K562 (cell line): ENCODE results near the gene CAPN12.

Source experiments
- EP300 ChIP-seq: IDR thresholded peaks from 2 replicates; pipeline ENCODE4 v1.6.1; 2012; ENCODE audit warnings: low read length, improper control_type of control experiment
- NRF1 ChIP-seq, 2 experiments: fragments of 450-650 bp; IDR thresholded peaks in 1 of 2; conservative IDR thresholded peaks in 1 of 2; 2 replicates each; pipeline ENCODE4 v1.6.1; 2014; ENCODE audit warnings: mild to moderate bottlenecking in 2 of 2
- SIN3A ChIP-seq, 2 experiments: fragments of 150-350 bp in 1 of 2; IDR thresholded peaks; 2 replicates each; pipeline ENCODE4 v1.6.1; 2011 to 2016; ENCODE audit warnings: borderline replicate concordance in 2 of 2, low read depth in 2 of 2, low read length in 2 of 2, mild to moderate bottlenecking in 2 of 2, moderate library complexity in 2 of 2; ENCODE audit not compliant: control insufficient read depth in 1 of 2
- TF ChIP-seq, protein P1 (sequence below): sonication (generic); formaldehyde crosslinking; IDR thresholded peaks from 2 replicates; pipeline ENCODE4 v1.8.1; 2023; ENCODE audit warnings: mild to moderate bottlenecking, missing genetic modification reagents
- TF ChIP-seq, protein P2 (sequence below), 3 experiments: IDR thresholded peaks in 2 of 3; conservative IDR thresholded peaks in 1 of 3; 2 replicates each; pipeline ENCODE4 v1.5.1; 2011 to 2012; ENCODE audit warnings: low read length in 3 of 3, mild to moderate bottlenecking in 3 of 3, control low read depth in 2 of 3, improper control_type of control experiment in 1 of 3, inconsistent platforms in 1 of 3, low read depth in 1 of 3, mixed read lengths in 1 of 3, moderate library complexity in 1 of 3; ENCODE audit not compliant: insufficient read depth in 2 of 3

DNA sequence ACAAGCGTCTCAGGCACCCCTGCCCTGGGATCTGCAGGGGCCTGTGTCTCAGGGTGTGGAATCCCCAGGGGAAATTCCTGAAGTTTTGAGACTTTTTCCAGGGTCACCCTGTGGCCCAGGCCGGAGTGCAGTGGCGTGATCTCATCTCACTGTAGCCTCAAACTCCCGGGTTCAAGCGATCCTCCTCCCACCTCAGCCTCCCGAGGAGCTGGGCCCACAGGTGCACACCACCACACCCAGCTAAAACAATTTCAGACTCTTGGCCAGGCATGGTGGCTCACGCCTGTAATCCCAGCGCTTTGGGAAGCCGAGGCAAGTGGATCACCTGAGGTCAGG is 4.0 kb downstream of the CAPN12 start:
- TF ChIP-seq NRF1 (conservative IDR thresholded peaks at IDR 0.05 in 1 of 2, IDR thresholded peaks at IDR 0.05 in 1 of 2) (no peak), EP300 (no peak), SIN3A (IDR thresholded peaks at IDR 0.05; ENCODE audit: borderline replicate concordance in 2 of 2, control insufficient read depth in 1 of 2, low read depth in 2 of 2, low read length in 2 of 2) (no peak)
- TF ChIP-seq, protein P1, sequence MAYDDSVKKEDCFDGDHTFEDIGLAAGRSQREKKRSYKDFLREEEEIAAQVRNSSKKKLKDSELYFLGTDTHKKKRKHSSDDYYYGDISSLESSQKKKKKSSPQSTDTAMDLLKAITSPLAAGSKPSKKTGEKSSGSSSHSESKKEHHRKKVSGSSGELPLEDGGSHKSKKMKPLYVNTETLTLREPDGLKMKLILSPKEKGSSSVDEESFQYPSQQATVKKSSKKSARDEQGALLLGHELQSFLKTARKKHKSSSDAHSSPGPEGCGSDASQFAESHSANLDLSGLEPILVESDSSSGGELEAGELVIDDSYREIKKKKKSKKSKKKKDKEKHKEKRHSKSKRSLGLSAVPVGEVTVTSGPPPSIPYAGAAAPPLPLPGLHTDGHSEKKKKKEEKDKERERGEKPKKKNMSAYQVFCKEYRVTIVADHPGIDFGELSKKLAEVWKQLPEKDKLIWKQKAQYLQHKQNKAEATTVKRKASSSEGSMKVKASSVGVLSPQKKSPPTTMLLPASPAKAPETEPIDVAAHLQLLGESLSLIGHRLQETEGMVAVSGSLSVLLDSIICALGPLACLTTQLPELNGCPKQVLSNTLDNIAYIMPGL (CRISPR knock-in tag), result no peak
- TF ChIP-seq, protein P2, sequence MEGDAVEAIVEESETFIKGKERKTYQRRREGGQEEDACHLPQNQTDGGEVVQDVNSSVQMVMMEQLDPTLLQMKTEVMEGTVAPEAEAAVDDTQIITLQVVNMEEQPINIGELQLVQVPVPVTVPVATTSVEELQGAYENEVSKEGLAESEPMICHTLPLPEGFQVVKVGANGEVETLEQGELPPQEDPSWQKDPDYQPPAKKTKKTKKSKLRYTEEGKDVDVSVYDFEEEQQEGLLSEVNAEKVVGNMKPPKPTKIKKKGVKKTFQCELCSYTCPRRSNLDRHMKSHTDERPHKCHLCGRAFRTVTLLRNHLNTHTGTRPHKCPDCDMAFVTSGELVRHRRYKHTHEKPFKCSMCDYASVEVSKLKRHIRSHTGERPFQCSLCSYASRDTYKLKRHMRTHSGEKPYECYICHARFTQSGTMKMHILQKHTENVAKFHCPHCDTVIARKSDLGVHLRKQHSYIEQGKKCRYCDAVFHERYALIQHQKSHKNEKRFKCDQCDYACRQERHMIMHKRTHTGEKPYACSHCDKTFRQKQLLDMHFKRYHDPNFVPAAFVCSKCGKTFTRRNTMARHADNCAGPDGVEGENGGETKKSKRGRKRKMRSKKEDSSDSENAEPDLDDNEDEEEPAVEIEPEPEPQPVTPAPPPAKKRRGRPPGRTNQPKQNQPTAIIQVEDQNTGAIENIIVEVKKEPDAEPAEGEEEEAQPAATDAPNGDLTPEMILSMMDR (IDR thresholded peaks at IDR 0.05 in 2 of 3, conservative IDR thresholded peaks at IDR 0.05 in 1 of 3; ENCODE audit: insufficient read depth in 2 of 3, low read depth in 1 of 3, low read length in 3 of 3), result no peak
